Hepatocyte (in vitro differentiated cells): ENCODE data around the gene CCDC88C. TPM values are rescaled to one million over a fixed set of nuclear protein-coding genes. Genes with fewer than 3 reads are reported as not detected.

Experiments used
- DNase-seq: peaks from one replicate; pipeline ENCODE4 v3.0.0-alpha.2; 2016; ENCODE audit warnings: low spot score
- H2AFZ ChIP-seq: fragments of 200-600 bp; sonication (generic); 2 replicates; pipeline ENCODE4 v1.6.0; 2016; ENCODE audit warnings: antibody characterized with exemption, mild to moderate bottlenecking
- H3K27ac ChIP-seq: fragments of 200-600 bp; sonication (generic); 2 replicates; pipeline ENCODE4 v1.5.1; 2016; ENCODE audit warnings: mild to moderate bottlenecking
- H3K27me3 ChIP-seq: fragments of 200-600 bp; sonication (generic); 2 replicates; pipeline ENCODE4 v1.6.1; 2016
- H3K36me3 ChIP-seq: fragments of 200-600 bp; sonication (generic); replicated peaks from 2 replicates; pipeline ENCODE4 v1.5.1; 2016; ENCODE audit warnings: low read depth; ENCODE audit not compliant: insufficient read depth
- H3K4me1 ChIP-seq: fragments of 200-600 bp; sonication (generic); 2 replicates; pipeline ENCODE4 v1.5.1; 2016; ENCODE audit warnings: mild to moderate bottlenecking, moderate library complexity; ENCODE audit not compliant: insufficient read depth
- H3K4me2 ChIP-seq: fragments of 200-600 bp; sonication (generic); 2 replicates; pipeline ENCODE4 v1.6.0; 2016
- H3K4me3 ChIP-seq: fragments of 200-600 bp; sonication (generic); 2 replicates; pipeline ENCODE4 v1.5.1; 2016; ENCODE audit warnings: mild to moderate bottlenecking
- H3K79me2 ChIP-seq: fragments of 200-600 bp; sonication (generic); 2 replicates; pipeline ENCODE4 v1.6.0; 2017; ENCODE audit warnings: mild to moderate bottlenecking
- H3K9me2 ChIP-seq: fragments of 200-600 bp; sonication (generic); replicated peaks from 2 replicates; pipeline ENCODE4 v1.6.0; 2017; ENCODE audit warnings: mild to moderate bottlenecking; ENCODE audit not compliant: insufficient read depth
- H3K9me3 ChIP-seq: fragments of 200-600 bp; sonication (generic); 2 replicates; pipeline ENCODE4 v1.5.1; 2016; ENCODE audit warnings: low read depth, mild to moderate bottlenecking
- H4K20me1 ChIP-seq: fragments of 200-600 bp; sonication (generic); 2 replicates; pipeline ENCODE4 v1.6.0; 2016; ENCODE audit warnings: mild to moderate bottlenecking; ENCODE audit not compliant: insufficient read depth, poor library complexity, severe bottlenecking
- CTCF ChIP-seq: fragments of 200-600 bp; sonication (generic); IDR thresholded peaks from 2 replicates; pipeline ENCODE4 v1.5.1; 2016; ENCODE audit warnings: antibody characterized with exemption, mild to moderate bottlenecking; ENCODE audit not compliant: poor library complexity
- EZH2 ChIP-seq: fragments of 200-600 bp; sonication (generic); IDR thresholded peaks from 2 replicates; pipeline ENCODE4 v1.6.1; 2016; ENCODE audit warnings: antibody characterized with exemption, mild to moderate bottlenecking, borderline replicate concordance
- EZH2phosphoT487 ChIP-seq: fragments of 200-600 bp; sonication (generic); IDR thresholded peaks from one replicate; pipeline ENCODE4 v1.6.1; 2018; ENCODE audit warnings: antibody characterized with exemption, mild to moderate bottlenecking, low read depth, moderate library complexity; ENCODE audit not compliant: unreplicated experiment, severe bottlenecking
- WGBS: methylation state at CpG from one replicate; pipeline ENCODE4 v1.1.6; 2016; ENCODE audit warnings: low lambda C conversion rate; ENCODE audit errors: missing lambda C conversion rate; 5-methylcytosine and 5-hydroxymethylcytosine counted together
- polyA plus RNA-seq: library from polyadenylated mRNA; unstranded; fragments of >200 nt; fragmentation: Nextera tagmentation; extraction: Ambion mirVana; gene quantifications from 2 replicates; pipeline ENCODE4 v1.2.1, GENCODE V29; 2016
- total RNA-seq: library from RNA; depleted of rRNA; stranded (reverse); fragments of >200 nt; gene quantifications from 2 replicates; pipeline ENCODE4 v1.2.3, GENCODE V29; 2014

Gene CCDC88C
- total and polyA plus RNA-seq, 2 experiments from 2014 or later = 5.9 to 11.3 TPM

DNA sequence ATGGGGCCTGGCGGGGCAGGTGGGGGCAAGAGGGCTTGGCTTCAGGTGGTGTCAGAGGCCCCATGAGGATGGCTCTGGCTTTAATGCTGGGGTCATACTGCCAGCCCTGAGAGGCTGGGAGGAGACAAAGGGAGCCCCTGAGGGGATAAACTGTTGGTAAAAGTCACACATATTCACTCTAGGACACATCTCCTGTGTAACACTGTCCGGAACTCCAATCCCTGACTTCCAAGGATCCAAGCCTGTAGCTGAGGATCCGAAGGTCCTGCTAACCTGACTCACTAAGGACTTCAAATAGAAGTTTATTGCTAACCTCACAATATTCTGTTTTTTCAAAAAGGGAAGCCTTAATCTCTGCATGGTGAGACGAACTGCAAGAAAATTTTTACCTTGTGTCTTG, 134.0 kb downstream of the CCDC88C start:
- Histone ChIP-seq H4K20me1 (no peaks in the 10 kb centered on the region), H3K36me3 (peaks cover 3% of the 10 kb centered on the region), H3K27me3 (no peaks in the 10 kb centered on the region), H3K9me2 (no peaks in the 10 kb centered on the region), H3K79me2 (no peaks in the 10 kb centered on the region), H3K4me1 (peaks cover 21% of the 10 kb centered on the region), H2AFZ (peak overlapping the region; percentile 33), H3K4me2 (peak overlapping the region; percentile 39), H3K27ac (peak overlapping the region; percentile 49), H3K4me3 (no peak overlapping the region), H3K9me3 (no peaks in the 10 kb centered on the region)
- no peak for DNase-seq
- 65% methylated on average over 4 of the region's 4 CpGs for WGBS
- TF ChIP-seq EZH2phosphoT487 (no peak), CTCF (no peak), EZH2 (no peak)

- Histone ChIP-seq H3K36me3 (peaks cover 3% of the 10 kb centered on the region), H3K27me3 (no peaks in the 10 kb centered on the region), H4K20me1 (no peaks in the 10 kb centered on the region), H3K9me2 (no peaks in the 10 kb centered on the region), H3K27ac (no peak overlapping the region), H2AFZ (no peak overlapping the region), H3K4me3 (no peak overlapping the region), H3K9me3 (no peaks in the 10 kb centered on the region), H3K4me1 (peaks cover 21% of the 10 kb centered on the region), H3K79me2 (no peaks in the 10 kb centered on the region), H3K4me2 (peak overlapping the region; percentile 39)
- WGBS = 95% methylated on average over 14 of the region's 14 CpGs
- TF ChIP-seq CTCF (no peak), EZH2 (no peak), EZH2phosphoT487 (no peak)
- no peak for DNase-seq
Observed at GRCh38 chr14:91282954-91283645, 134.5 kb downstream of the CCDC88C start.

DNA sequence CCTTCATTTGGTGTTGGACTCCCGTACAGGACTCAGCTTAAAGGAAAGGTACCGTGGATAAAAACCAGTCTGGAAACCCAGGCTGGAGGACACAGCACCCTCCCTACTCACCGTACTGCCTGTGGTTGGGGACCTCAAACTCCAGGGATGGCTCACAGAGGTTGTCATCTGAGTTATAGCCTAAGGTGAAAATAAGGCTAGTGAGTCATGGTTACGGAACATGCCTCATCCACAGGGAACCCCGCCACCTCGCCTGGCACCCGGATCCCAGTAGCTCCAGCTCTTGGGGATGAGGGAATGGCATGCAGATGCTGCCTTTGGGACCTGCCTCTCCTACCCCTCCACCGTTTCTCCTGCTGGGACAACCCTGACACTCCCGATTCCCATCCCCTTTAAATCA, 136.3 kb downstream of the CCDC88C start:
- Histone ChIP-seq H3K4me2 (no peak overlapping the region), H3K79me2 (no peaks in the 10 kb centered on the region), H4K20me1 (no peaks in the 10 kb centered on the region), H3K9me3 (no peaks in the 10 kb centered on the region), H3K27me3 (no peaks in the 10 kb centered on the region), H2AFZ (no peak overlapping the region), H3K36me3 (peaks cover 3% of the 10 kb centered on the region), H3K4me3 (no peak overlapping the region), H3K4me1 (peaks cover 21% of the 10 kb centered on the region), H3K9me2 (no peaks in the 10 kb centered on the region), H3K27ac (no peak overlapping the region)
- no peak for DNase-seq
- 93% methylated on average over 9 of the region's 9 CpGs for WGBS
- TF ChIP-seq EZH2phosphoT487 (no peak), EZH2 (no peak)

DNA sequence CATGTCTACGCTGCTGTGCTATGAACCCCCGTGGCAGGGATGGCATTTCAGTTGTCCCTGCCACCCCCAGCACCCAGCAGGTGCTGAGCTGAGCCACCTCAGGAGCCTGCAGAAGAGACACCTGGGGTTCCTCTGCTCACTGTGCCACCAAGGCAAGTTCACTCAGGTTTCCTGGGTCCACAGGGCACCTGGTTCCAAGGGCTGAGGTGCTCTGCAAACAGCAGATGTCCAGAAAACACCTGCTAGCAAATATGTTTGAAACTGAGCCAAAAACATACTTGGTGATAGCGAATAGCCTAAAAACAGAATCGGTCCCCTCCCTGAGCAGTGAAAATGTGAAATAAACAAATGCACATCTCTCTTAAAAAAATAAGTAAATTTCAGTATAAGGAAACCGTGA, 137.5 kb downstream of the CCDC88C start:
- no peak for DNase-seq
- no peak overlapping the region for H3K27ac ChIP-seq
- no peaks in the 10 kb centered on the region for H3K27me3 ChIP-seq
- no peaks in the 10 kb centered on the region for H3K9me2 ChIP-seq
- H3K4me2 ChIP-seq = no peak overlapping the region
- no peak overlapping the region for H3K4me3 ChIP-seq
- H4K20me1 ChIP-seq = no peaks in the 10 kb centered on the region
- no peaks in the 10 kb centered on the region for H3K79me2 ChIP-seq
- H3K36me3 ChIP-seq = peaks cover 3% of the 10 kb centered on the region
- no peak overlapping the region for H2AFZ ChIP-seq
- 89% methylated on average over 5 of the region's 5 CpGs for WGBS
- TF ChIP-seq CTCF = no peak
- TF ChIP-seq EZH2 = no peak
- TF ChIP-seq EZH2phosphoT487 = no peak
- H3K9me3 ChIP-seq = no peaks in the 10 kb centered on the region
- peaks cover 19% of the 10 kb centered on the region for H3K4me1 ChIP-seq
